Measurements from ENCODE around the gene GAS1.

The GAS1 gene

GRCh38 chr9:86947146-86948073, at the start of gene GAS1:
Gene GAS1 (minus strand): TSS chr9:86947506. CDS start chr9:86946779, 727 bp downstream.
- no peak for DNase-seq

GRCh38 chr9:86994231-86994630, 46.9 kb upstream of the GAS1 start:
- DNase-seq = no peak

- DNase-seq = no peak
Measured at GRCh38 chr9:86993830-86994229, 46.5 kb upstream of the GAS1 start.

GRCh38 chr9:86991077-86991476, 43.8 kb upstream of the GAS1 start:
- no peak for DNase-seq

GRCh38 chr9:86990290-86990689, 43.0 kb upstream of the GAS1 start:
- no peak for DNase-seq

GRCh38 chr9:86987900-86988299, 40.6 kb upstream of the GAS1 start:
- no peak for DNase-seq

- DNase-seq = no peak
Measured at GRCh38 chr9:86985132-86985647, 37.9 kb upstream of the GAS1 start.

- DNase-seq = no peak
Measured at GRCh38 chr9:86983620-86984259, 36.4 kb upstream of the GAS1 start.

GRCh38 chr9:86983249-86983619, 35.9 kb upstream of the GAS1 start:
- no peak for DNase-seq

- DNase-seq = no peak
Measured at GRCh38 chr9:86980802-86981201, 33.5 kb upstream of the GAS1 start.

- DNase-seq = no peak
Measured at GRCh38 chr9:86979657-86980056, 32.4 kb upstream of the GAS1 start.

- no peak for DNase-seq
Measured at GRCh38 chr9:86978922-86979474, 31.7 kb upstream of the GAS1 start.

- DNase-seq = no peak
Measured at GRCh38 chr9:86978413-86978812, 31.1 kb upstream of the GAS1 start.

- DNase-seq = no peak
Measured at GRCh38 chr9:86977205-86977835, 30.0 kb upstream of the GAS1 start.

GRCh38 chr9:86975606-86976005, 28.3 kb upstream of the GAS1 start:
- no peak for DNase-seq

- no peak for DNase-seq
Measured at GRCh38 chr9:86975036-86975435, 27.7 kb upstream of the GAS1 start.

GRCh38 chr9:86974421-86974820, 27.1 kb upstream of the GAS1 start:
- no peak for DNase-seq

GRCh38 chr9:86971742-86972141, 24.4 kb upstream of the GAS1 start:
- DNase-seq = no peak

GRCh38 chr9:86968258-86968920, 21.1 kb upstream of the GAS1 start:
- no peak for DNase-seq

GRCh38 chr9:86966852-86967511, 19.7 kb upstream of the GAS1 start:
- DNase-seq = no peak

GRCh38 chr9:86965636-86966395, 18.5 kb upstream of the GAS1 start:
- DNase-seq = no peak
